ENCODE measurements around the gene BORCS5. TPM values are rescaled to one million over a fixed set of nuclear protein-coding genes. Genes with fewer than 3 reads are reported as not detected.

BORCS5 gene
- total and polyA plus RNA-seq, 2 of the 8 experiments (the other 6 are each of a cell fraction or from before 2014, with no cell fraction given) = 8.3 to 17.4 TPM

- Histone ChIP-seq H3K27ac (ENCODE audit: low read depth, low read length) (no peak overlapping the region), H3K56ac (replicated peaks; ENCODE audit: insufficient read length, low read depth, low read length) (no peak overlapping the region), H2BK120ac (replicated peaks; ENCODE audit: low read depth, low read length) (no peak overlapping the region), H3K79me1 (ENCODE audit: low read depth, low read length) (no peaks in the 10 kb centered on the region), H4K91ac (replicated peaks; ENCODE audit: insufficient read length, low read length) (no peak overlapping the region), H4K8ac (ENCODE audit: extremely low read depth, insufficient read depth, low read length) (no peak overlapping the region), H3K4ac (replicated peaks; ENCODE audit: insufficient read length, low read depth, low read length) (no peak overlapping the region), H4K20me1 (replicated peaks in 1 of 2; ENCODE audit: control insufficient read depth in 1 of 2, insufficient read depth in 2 of 2, low read length in 2 of 2) (no peaks in the 10 kb centered on the region), H2BK5ac (ENCODE audit: low read depth, low read length) (no peak overlapping the region), H3K23me2 (ENCODE audit: low read depth, low read length) (no peaks in the 10 kb centered on the region), H3K9me3 (ENCODE audit: insufficient read depth in 2 of 2, low read depth in 1 of 2, low read length in 1 of 2) (no peaks in the 10 kb centered on the region), H3K36me3 (ENCODE audit: control insufficient read depth in 2 of 4, insufficient read depth in 4 of 4, low read length in 3 of 4) (peaks cover 0 to 5% (median under 1%) of the 10 kb centered on the region in 4 experiments; a peak in 1 of 8 replicates), H3K18ac (ENCODE audit: extremely low read depth, low read length) (no peak overlapping the region), H3K27me3 (replicated peaks in 1 of 4; ENCODE audit: control insufficient read depth in 3 of 4, extremely low read depth in 1 of 4, insufficient read depth in 3 of 4, low read length in 3 of 4) (no peaks in the 10 kb centered on the region), H2BK20ac (ENCODE audit: low read length) (no peak overlapping the region), H3K79me2 (ENCODE audit: control insufficient read depth in 1 of 2, insufficient read depth in 2 of 2, low read length in 2 of 2) (no peaks in the 10 kb centered on the region), H2BK15ac (ENCODE audit: low read length) (no peak overlapping the region), H3K14ac (ENCODE audit: insufficient read length) (no peak overlapping the region), H3K9ac (replicated peaks in 1 of 4; ENCODE audit: extremely low read depth in 1 of 4, low read depth in 3 of 4, low read length in 3 of 4) (no peak overlapping the region), H2BK12ac (ENCODE audit: low read depth, low read length) (no peak overlapping the region), H3K4me2 (ENCODE audit: insufficient read depth in 1 of 2, low read depth in 2 of 2, low read length in 2 of 2) (no peak overlapping the region), H3K23ac (ENCODE audit: insufficient read length) (no peak overlapping the region), H3K4me3 (ENCODE audit: extremely low read depth in 1 of 4, insufficient read depth in 2 of 4, low read depth in 3 of 4, low read length in 4 of 4) (no peak overlapping the region), H2AK5ac (ENCODE audit: low read depth, low read length) (no peak overlapping the region), H4K5ac (ENCODE audit: insufficient read length, low read depth, low read length) (no peak overlapping the region), H3K4me1 (replicated peaks in 1 of 4; ENCODE audit: control insufficient read depth in 3 of 4, insufficient read depth in 4 of 4, low read length in 3 of 4) (peaks cover 0 to 3% (median 0%) of the 10 kb centered on the region in 4 experiments; a peak in 2 of 7 replicates), H2AFZ (ENCODE audit: low read length) (no peak overlapping the region)
- DNase-seq (ENCODE audit: low read depth in 1 of 2, low spot score in 2 of 2) = no peak
- ChIA-PET CTCF (ENCODE audit: partially characterized antibody) (interaction anchor here (0.7 to 2.1 kb wide), 5 partner anchors 9 to 123 kb away, joined by 3 to 14 read pairs (median 3); partner anchors contain the start of gene MANSC1), POLR2A (ENCODE audit: partially characterized antibody) (interaction anchor here (1.1 to 2.2 kb wide), 2 partner anchors 8 to 10 kb away, joined by 3 to 10 read pairs; partner anchors contain the start of gene BORCS5)
- FAIRE-seq = no peak
- WGBS, 2 experiments (ENCODE audit: extremely low coverage in 1 of 2, insufficient coverage in 1 of 2, insufficient read length in 1 of 2, insufficient replicate concordance in 2 of 2, low coverage in 1 of 2, low lambda C conversion rate in 2 of 2, missing lambda C conversion rate in 1 of 2) = 88% methylated on average over 4 of the region's 4 CpGs; no CpG with 5 or more reads in 1 of the 2 experiments
- TF ChIP-seq RAD21 (IDR thresholded peaks at IDR 0.05 in 1 of 2, conservative IDR thresholded peaks at IDR 0.05 in 1 of 2; ENCODE audit: low read depth in 2 of 2, low read length in 2 of 2) (no peak), SP2 (IDR thresholded peaks at IDR 0.05; ENCODE audit: low read length) (no peak), SP4 (IDR thresholded peaks at IDR 0.05; ENCODE audit: low read length) (no peak), EGR1 (IDR thresholded peaks at IDR 0.05; ENCODE audit: borderline replicate concordance, low read depth, low read length) (no peak)
These were observed 10.0 kb downstream of the BORCS5 start for GRCh38 chr12:12366701-12367481.
